D341Med (cell line): ENCODE measurements around the gene SEMG1.

Source experiments
- DNase-seq: peaks from one replicate; pipeline ENCODE4 v3.0.0; 2012; ENCODE audit warnings: low spot score

Gene SEMG1, protein sequence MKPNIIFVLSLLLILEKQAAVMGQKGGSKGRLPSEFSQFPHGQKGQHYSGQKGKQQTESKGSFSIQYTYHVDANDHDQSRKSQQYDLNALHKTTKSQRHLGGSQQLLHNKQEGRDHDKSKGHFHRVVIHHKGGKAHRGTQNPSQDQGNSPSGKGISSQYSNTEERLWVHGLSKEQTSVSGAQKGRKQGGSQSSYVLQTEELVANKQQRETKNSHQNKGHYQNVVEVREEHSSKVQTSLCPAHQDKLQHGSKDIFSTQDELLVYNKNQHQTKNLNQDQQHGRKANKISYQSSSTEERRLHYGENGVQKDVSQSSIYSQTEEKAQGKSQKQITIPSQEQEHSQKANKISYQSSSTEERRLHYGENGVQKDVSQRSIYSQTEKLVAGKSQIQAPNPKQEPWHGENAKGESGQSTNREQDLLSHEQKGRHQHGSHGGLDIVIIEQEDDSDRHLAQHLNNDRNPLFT

DNA sequence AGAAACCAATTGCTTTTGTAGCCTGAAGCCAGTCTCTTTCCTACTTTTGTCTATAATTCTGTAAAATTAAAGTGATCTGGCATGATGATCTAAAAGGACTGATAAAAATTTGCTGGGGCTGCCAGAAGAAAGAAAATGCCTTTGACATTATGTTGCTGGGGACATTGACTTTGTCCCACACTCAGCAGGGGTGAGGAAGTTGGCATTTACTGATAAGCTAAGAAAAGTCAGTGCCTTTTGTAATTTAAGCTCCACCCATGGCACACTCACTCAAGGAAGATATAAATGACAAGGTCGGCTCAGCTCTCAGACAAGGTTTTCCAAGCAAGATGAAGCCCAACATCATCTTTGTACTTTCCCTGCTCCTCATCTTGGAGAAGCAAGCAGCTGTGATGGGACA lies at the start of gene SEMG1:
Gene SEMG1 (plus strand): TSS at position 309 of the 400 bp plus-strand sequence. CDS start 21 bp downstream, at position 330.
- no peak for DNase-seq

DNA sequence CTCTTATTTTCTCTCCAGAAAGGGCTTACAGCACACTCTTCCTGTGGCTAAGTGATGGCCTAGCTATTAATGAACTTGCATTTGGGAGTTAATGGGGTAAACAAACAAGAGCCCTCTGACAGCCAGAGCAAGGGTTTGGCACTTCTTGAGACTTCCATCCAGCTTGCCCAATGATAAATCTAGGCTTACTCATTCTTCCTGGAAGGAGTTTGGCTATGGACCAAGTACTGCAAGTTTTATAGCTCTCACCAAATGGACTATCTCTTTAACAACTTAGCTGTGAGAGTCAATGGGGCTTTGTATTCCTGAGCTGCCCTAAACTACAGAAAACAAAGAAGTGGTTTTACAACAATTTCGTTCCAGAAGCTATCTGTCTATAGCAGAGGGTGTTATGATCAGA lies 48.9 kb upstream of the SEMG1 start:
- no peak for DNase-seq

- no peak for DNase-seq
These were observed 43.6 kb upstream of the SEMG1 start for GRCh38 chr20:45163083-45163803.

DNA sequence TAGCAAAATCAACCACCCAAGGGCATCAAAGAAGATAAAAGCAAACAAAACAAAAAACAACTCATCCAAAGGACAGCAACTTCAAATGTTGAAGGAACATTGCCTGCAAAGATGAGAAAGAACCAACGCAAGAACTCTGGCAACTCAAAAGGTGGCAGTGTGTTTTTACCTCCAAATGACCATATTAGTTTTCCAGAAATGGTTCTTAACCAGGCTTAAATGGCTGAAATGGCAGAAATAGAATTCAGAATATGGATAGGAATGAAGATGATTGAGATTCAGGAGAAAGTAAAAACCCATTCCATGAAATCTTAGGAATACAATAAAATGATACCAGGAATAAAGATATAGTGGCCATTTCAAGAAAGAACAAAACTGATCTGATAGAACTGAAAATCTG lies 41.9 kb upstream of the SEMG1 start:
- no peak for DNase-seq

DNA sequence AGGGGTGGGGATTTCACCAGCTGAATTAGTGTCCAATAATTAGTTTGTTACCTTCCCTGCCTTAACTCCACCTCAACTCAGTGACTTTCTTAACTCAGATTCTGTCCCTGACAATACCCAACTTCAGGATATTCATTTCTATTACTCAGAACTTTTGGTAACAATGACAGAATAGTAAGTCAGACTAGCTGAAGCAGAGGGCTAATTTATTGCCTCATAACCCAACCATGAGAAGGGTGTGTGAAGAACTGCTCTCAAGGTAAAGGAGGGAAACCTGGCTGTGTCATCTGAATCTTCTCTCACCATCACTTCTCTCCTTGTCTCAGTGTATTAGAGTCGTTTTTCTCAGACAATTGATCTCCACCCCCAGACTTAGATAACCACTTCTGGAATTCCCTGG lies 33.3 kb upstream of the SEMG1 start:
- DNase-seq = no peak

GRCh38 chr20:45174434-45175364 lies 32.1 kb upstream of the SEMG1 start, which contains the start of gene PI3:
Gene PI3 (plus strand): TSS chr20:45174902. CDS start chr20:45174923, 21 bp downstream.
- DNase-seq = no peak

DNA sequence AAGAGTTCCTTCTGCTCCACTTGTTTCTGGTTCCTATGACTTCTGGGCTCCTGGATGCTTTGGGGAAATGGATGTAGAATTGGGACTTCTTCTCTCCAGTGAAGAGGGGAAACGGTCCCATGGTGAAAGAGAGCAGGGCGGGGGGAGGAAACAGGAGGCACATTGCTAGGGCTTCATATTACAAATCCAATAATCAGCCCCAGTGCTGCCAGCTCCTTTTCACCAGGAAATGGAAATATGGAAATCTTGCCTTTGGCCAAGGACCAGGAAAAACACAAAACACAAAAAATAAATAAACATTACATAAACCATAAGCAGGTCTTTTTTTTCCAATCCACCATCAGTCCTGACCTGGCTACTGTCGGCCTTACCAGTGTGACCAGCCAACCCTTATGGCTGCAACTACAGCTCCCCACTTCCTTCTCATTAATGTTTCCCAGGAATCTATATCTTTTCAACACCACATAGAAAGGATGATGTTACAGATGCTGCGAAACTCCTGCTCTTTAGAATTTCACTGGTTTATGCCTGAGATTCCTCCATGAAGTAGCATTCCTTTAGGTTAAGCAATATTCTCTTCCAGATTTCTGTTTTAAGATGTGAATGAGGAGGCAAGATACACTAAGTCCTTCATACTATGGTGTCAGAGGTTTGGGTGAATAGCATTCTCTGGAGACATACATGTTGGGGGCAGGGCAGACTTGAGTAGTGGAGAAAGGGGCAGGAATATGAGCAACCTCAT lies 30.1 kb upstream of the SEMG1 start:
- DNase-seq = no peak

DNA sequence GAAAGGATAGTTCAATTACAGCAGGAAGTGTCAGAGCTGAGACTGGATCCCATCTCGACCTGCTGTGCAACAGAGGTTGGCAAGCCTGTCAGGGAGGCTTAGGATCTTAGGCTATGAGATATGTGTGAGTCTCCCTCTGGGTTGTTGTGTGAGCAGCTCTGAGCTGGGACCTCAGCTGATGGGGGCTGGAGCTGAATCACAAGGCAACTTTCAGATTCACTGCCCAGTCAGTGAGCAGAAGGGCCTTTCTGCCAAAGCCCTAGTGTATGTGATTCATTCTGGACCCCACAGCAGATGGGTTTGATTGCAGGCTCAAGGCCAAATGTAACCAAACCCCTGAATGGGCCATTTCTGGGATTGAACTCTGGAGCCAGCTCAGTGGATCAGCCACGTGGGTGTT lies 27.7 kb upstream of the SEMG1 start:
- DNase-seq = no peak

DNA sequence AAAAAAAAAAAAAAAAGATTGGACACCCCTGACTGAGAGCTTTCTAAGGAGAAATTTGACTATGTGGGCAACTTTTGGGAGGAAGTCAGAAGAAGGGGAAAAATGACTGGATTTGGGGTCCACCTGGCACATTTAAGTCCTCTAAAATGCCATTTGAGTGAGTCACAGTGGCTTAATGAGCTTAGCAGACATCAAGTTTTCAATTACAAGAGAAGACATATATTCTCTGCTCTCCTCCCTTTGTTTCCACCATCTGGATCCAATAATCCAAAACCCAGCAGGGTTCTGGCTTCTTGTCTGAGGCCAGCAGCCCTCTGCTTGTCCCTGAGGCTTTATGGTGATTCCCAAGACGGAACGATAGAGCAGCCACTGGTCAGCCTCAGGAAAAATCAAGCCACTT lies 25.2 kb upstream of the SEMG1 start:
- DNase-seq = no peak

DNA sequence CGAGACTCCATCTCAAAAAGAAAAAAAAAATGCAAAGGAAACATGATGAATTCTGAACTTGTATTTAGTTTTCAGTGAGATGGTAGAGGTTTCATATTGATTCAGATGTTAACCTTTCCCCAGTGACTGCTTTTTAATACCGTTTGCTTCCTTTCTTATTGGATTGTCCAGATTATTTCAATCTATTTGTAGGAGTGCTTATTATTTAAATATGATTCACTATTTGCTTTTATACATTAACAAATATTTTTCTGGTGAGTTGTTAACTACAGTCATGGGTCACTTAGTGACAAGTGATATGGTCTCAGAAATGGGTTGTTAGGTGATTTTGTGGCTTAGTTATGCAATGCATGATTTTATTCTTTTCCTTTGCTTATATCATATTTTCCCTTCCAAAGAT lies 23.7 kb upstream of the SEMG1 start:
- DNase-seq = no peak

DNA sequence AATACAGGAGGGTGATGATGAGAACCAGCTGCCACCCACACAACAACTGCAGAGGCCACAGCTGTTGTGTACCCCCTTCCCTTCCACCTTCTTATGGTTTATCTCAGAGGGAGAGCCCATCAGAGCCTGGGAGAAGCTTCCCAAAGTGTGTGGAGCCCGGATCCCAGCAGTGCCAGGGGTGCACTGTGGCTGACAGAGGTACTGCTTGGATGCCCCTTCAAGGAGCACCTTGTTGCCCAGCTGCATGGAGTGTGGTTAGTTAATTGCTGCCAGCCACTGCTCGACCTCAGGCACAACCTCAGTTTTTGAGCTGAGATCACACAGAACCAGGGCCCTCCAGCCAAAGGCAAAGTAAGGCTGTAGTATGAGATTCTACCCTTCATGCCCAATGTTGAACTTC lies 19.1 kb upstream of the SEMG1 start:
- no peak for DNase-seq

DNA sequence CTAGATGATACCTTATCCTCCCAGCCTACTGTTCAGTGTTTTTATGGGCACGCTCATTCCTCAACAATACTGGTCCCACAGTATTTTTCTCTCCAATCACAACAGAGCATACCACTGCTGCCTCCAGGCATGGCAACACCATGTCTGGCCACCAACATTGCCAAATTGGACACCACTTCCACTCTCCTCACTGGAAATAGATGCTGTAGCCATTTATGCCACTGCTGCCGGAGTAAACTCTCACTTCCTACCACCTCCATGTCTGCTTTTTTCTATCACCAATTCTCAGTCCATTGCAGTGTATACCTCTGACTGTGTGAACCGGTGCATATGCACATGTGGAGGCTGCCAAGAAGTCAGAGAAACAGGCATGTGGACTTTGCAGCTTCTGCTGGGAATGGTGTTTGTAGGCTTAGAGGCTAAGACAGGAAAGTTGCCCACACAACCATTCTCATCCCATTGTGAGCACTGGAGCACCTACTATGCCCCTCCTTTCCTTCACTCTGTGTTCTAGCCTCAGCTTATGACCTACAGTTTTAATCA lies 17.7 kb upstream of the SEMG1 start:
- no peak for DNase-seq

DNA sequence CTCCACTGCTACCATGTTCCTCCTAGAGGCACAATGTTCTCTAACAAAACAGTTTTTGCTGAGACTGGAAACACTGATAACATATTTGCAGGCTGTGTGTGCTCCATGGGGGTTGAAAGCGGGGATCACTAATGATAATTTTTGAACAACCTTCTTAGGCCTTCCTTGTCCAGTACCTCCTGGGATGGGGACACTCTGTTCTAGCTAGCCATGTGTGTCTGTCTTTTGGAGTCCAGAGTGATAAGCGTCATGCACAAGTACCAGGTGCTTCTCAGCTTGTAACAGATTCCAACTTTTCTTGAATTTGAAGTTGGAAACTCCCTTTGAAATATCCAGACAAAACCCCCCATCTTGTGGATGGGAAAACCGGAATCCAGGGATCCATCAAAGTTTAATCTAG lies 17.0 kb upstream of the SEMG1 start:
- no peak for DNase-seq

DNA sequence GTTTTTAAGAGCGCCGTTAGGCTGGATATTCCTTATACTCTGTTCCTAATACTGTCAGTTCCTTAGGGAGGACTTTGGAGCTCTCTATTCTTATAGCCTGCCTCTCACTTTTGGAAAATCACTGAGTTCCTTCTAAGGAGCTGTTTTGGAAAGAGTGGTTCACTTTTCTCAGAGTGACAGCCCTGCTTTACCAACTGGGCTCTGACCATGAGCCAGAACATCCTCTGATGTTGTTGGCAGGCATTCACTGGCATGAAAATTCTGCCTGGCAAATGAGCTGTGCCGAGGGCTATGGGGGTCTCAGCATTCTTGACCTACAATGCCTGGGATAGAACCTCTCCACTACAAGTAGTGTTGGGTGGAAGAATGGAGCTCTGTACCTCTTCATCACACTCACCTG lies 14.9 kb upstream of the SEMG1 start:
- DNase-seq = no peak

- no peak for DNase-seq
These were observed 13.5 kb upstream of the SEMG1 start for GRCh38 chr20:45193331-45193730.

DNA sequence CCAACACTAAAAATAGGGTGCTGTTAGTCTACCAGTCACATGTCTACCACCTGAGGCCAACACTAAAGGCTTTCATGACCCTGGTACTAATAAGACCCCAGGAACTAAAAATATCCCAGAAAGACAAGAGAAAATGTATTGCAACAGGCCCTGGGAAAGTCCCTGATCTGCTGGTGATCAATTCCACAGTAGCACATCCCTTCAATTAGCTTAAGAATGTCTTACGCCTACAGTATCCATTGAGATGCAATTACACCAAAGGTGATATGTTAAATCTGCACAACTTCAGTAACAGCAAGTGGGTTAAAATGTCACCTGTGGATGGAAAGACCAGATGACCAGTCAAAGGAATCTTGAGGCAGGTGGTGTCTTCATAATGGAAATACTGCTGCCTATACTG lies 3.1 kb downstream of the SEMG1 start:
- no peak for DNase-seq

DNA sequence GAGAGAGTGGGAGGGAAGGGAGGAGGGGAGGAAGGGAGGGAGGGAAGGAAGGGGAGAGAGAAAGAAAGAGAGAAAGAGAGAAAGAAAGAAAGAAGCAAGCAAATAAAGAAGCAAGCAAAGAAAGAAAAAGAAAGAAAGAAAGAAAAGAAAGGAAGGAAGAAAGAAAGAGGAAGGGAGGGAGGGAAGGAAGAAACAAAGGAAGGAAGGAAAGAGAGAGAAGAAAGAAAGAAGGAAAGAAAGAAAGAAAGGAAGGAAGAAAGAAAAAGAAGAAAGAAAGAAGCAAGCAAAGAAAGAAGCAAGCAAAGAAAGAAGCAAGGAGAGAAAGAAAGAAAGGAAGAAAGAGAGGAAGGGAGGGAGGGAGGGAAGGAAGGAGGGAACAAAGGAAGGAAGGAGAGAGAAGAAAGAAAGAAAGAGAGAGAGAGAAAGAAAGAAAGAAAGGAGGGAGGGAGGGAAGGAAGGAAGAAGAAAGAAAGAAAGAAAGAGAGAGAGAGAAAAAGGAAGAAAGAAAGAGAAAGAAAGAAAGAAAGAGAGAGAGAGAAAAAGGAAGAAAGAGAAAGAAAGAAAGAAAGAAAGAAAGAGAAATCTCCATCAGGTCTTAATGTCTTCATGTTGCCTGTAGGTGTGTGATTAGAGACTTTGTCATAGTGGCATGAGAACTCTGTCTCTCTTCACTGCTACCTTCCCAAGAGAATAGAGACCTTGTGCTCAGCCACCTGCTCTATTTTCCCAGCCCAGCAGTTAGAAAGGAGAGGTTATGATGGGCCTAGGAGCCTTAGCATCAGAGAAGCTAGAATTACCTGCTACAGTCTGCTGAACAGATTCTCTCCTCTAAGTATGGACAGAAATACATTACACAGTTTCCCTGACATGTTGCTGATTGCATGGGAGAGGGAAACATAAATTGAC lies 5.0 kb downstream of the SEMG1 start:
- no peak for DNase-seq

DNA sequence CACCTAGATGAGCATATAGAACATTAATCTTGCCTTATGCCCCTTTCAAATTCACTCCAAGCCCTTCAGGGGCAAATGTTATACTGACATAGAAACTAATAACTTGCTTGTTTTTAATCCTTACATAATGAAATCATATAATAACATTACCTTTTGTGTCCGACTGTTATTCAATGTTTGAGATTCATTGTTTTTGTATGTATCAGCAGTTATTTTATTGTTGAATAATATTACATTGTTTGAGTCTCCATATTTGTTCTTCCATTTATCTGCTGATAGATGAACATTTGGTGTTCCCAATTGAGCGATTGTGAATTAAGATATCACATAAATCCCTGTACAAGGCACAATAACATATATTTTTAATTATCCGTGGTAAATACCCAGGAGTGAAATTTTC lies 6.0 kb downstream of the SEMG1 start:
- no peak for DNase-seq

DNA sequence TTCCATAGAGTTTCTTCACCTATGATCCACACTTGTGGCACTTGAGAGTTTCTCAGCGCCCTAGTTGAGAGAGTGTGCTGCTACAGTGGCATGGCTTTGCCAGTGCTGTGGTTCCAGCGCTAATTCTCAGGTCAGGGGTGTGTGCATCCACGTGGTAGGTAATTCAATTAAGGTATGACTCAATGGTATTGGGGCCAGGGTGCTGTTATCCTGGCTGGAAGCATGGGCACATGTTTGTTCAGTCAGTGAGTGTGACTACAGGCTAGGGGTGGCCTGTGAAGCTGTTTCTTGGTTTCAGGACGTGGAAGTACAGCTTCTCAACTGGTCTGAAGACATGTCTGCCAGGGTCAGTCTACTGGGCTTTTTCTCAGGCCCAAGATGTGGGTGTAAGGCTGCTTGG lies 11.3 kb downstream of the SEMG1 start:
- no peak for DNase-seq

GRCh38 chr20:45218636-45219035 lies 11.8 kb downstream of the SEMG1 start:
- no peak for DNase-seq
